Glutamatergic neuron (in vitro differentiated cells): Measurements from ENCODE around the gene LYST. TPM values are rescaled to one million over a fixed set of nuclear protein-coding genes. Genes with fewer than 3 reads are reported as not detected.

Source experiments
- DNase-seq: peaks from one replicate; pipeline ENCODE4 v3.0.0; 2022
- H3K27ac Mint-ChIP-seq: one replicate; pipeline ENCODE4 v1.8.0; 2020; ENCODE audit warnings: mild to moderate bottlenecking, mixed read lengths, inconsistent platforms; ENCODE audit not compliant: unreplicated experiment
- H3K27me3 Mint-ChIP-seq: one replicate; pipeline ENCODE4 v1.8.0; 2020; ENCODE audit warnings: mild to moderate bottlenecking, moderate library complexity, mixed read lengths, inconsistent platforms; ENCODE audit not compliant: unreplicated experiment
- H3K36me3 Mint-ChIP-seq: one replicate; pipeline ENCODE4 v1.8.0; 2020; ENCODE audit warnings: mild to moderate bottlenecking, mixed read lengths, inconsistent platforms; ENCODE audit not compliant: unreplicated experiment
- H3K4me1 Mint-ChIP-seq: one replicate; pipeline ENCODE4 v1.8.0; 2020; ENCODE audit warnings: mild to moderate bottlenecking, low read depth, mixed read lengths, inconsistent platforms; ENCODE audit not compliant: unreplicated experiment
- H3K4me3 Mint-ChIP-seq: one replicate; pipeline ENCODE4 v1.8.0; 2020; ENCODE audit warnings: mild to moderate bottlenecking, mixed read lengths, inconsistent platforms; ENCODE audit not compliant: unreplicated experiment
- H3K9me3 Mint-ChIP-seq: one replicate; pipeline ENCODE4 v1.8.0; 2020; ENCODE audit warnings: mild to moderate bottlenecking, moderate library complexity, mixed read lengths, inconsistent platforms; ENCODE audit not compliant: unreplicated experiment
- CTCF ChIP-seq: fragments of 200-600 bp; sonication (generic); IDR thresholded peaks from one replicate; pipeline ENCODE4 v1.5.0; 2021; ENCODE audit not compliant: partially characterized antibody, unreplicated experiment
- total RNA-seq: library from RNA; stranded (reverse); fragmentation: NEBNext Ultra II Directional; extraction: Animal tissue kit (Norgen Biotek cat#: 25700); gene quantifications from one replicate; pipeline ENCODE4 v1.2.1, GENCODE V29; 2021; ENCODE audit not compliant: unreplicated experiment

The LYST gene
- total RNA-seq, 1 donor from 2014 or later = 33.6 TPM

DNA sequence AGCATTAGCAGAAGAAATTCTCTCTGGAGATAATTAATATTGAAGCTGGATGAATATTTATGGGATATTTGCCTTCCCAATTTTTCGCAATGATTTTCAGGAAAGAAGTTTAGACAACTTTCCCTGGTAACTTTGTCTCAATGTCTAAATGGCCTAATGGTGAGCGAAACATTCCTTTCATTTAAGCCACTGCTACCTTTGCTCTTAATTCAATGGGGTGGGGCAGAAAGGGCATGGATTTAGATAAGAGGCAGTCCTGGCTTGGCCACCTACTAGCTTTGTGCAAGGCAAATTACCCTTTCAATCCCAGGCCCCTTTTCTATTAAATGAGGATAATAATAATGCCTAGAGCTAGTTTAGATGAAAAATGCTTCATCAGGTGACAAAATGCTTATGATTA is 27.1 kb upstream of the LYST start:
- H3K27ac Mint-ChIP-seq = no peak overlapping the region

DNA sequence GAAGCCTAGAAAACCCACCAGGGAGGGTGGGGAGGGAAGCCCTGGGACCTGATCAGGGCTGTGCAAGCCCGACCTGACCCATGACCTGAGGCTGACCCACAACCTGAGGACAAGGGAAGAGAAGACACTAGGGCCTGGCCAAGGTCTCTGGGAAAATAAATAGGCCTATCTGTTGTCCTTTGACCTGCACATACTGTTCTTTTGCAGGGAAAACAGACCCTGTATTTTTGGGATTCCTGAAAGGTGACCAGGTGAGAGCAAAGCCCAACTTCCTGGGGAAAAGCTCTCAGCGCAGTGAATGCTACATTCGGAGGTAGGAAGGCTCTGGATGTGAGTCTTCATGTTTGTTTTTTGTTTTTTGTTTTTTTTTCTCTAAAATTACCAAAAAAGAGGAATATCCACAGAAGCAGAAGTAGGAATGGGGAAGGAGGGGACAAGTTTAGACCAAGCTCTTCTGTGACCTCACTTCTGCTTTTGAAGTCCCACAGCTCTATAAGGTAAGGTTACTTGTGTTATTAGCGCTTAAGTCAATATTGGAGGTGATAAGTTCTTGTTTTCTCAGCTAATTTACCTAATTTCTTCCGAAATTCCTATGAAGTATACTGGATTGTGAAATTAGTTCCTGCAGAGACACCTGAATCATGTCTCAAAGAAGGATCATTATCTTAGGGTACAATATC is 26.2 kb upstream of the LYST start:
- no peaks in the 10 kb centered on the region for H3K9me3 Mint-ChIP-seq
- no peak for DNase-seq
- H3K27ac Mint-ChIP-seq = no peak overlapping the region
- H3K4me1 Mint-ChIP-seq = no peaks in the 10 kb centered on the region
- H3K36me3 Mint-ChIP-seq = no peaks in the 10 kb centered on the region
- no peak overlapping the region for H3K4me3 Mint-ChIP-seq
- H3K27me3 Mint-ChIP-seq = peaks cover 2% of the 10 kb centered on the region
- TF ChIP-seq CTCF = no peak

More for the DNA sequence above, 27.1 kb upstream of the LYST start:
- no peak for DNase-seq
- no peak for TF ChIP-seq CTCF
- no peaks in the 10 kb centered on the region for H3K27me3 Mint-ChIP-seq
- no peak overlapping the region for H3K4me3 Mint-ChIP-seq
- H3K36me3 Mint-ChIP-seq = no peaks in the 10 kb centered on the region
- peaks cover 3% of the 10 kb centered on the region for H3K4me1 Mint-ChIP-seq
- no peaks in the 10 kb centered on the region for H3K9me3 Mint-ChIP-seq

DNA sequence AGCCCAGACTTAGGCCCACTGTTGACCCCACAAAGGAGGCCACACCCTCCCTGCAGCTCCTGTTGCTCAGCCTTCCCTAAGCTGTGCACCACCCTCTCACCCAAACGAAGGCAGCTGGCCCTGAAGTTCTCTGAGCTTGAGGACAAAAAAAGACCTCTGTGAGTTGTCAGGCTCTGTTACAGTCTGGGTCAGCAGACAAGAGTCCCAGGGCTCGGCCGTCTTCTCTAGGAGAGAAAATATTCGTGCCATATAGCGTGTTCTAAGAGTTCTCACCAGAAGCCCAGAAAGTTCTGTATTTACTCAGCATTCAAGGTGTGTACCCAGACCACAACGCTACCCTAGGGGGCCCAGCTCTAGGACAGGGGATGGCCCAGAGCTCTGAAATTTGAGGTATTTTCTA is 25.5 kb upstream of the LYST start:
- Mint-ChIP-seq H3K27ac (no peak overlapping the region), H3K4me3 (no peak overlapping the region), H3K36me3 (no peaks in the 10 kb centered on the region), H3K4me1 (no peaks in the 10 kb centered on the region), H3K27me3 (peaks cover 2% of the 10 kb centered on the region), H3K9me3 (no peaks in the 10 kb centered on the region)
- DNase-seq = no peak
- no peak for TF ChIP-seq CTCF

GRCh38 chr1:235888119-235888643 is 21.5 kb upstream of the LYST start:
- no peak for TF ChIP-seq CTCF
- H3K27ac Mint-ChIP-seq = no peak overlapping the region
- no peak overlapping the region for H3K4me3 Mint-ChIP-seq
- no peaks in the 10 kb centered on the region for H3K36me3 Mint-ChIP-seq
- H3K27me3 Mint-ChIP-seq = peaks cover 2% of the 10 kb centered on the region
- H3K4me1 Mint-ChIP-seq = no peaks in the 10 kb centered on the region
- no peak for DNase-seq
- no peaks in the 10 kb centered on the region for H3K9me3 Mint-ChIP-seq

DNA sequence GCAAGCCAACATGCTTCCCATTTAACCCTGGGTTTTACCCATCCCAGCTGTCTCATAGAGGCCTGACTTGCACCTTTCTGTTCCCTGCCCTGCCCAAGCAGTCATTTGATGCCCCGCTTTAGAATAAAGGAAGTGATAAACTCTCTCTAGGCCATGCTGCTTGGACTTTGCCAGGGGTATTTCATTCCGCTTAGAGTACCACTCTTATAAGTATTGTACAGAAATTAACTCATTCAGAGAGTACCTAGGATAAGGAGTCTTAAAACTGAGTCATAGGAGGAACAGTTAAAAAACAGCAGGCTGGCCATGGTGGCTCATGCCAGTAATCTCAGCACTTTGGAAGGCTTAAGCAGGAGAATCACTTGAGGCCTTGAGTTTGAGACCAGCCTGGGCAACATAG is 21.0 kb upstream of the LYST start:
- Mint-ChIP-seq H3K36me3 (no peaks in the 10 kb centered on the region), H3K27ac (no peak overlapping the region), H3K27me3 (peaks cover 2% of the 10 kb centered on the region), H3K4me1 (no peaks in the 10 kb centered on the region), H3K4me3 (no peak overlapping the region), H3K9me3 (no peaks in the 10 kb centered on the region)
- DNase-seq = no peak
- TF ChIP-seq CTCF = no peak
